Ishikawa (cell line): ENCODE results near the gene CSRP1.

Source experiments
- CEBPB ChIP-seq: IDR thresholded peaks from 2 replicates; pipeline ENCODE4 v1.6.1; 2012
- CREB1 ChIP-seq: IDR thresholded peaks from 2 replicates; pipeline ENCODE4 v1.6.1; 2012; ENCODE audit warnings: low read depth
- EGR1 ChIP-seq: IDR thresholded peaks from 2 replicates; pipeline ENCODE4 v1.6.1; 2012
- FOXM1 ChIP-seq: IDR thresholded peaks from 2 replicates; pipeline ENCODE4 v1.6.1; 2012; ENCODE audit warnings: low read depth, borderline replicate concordance
- MAX ChIP-seq: IDR thresholded peaks from 2 replicates; pipeline ENCODE4 v1.6.1; 2012
- NFIC ChIP-seq: IDR thresholded peaks from 2 replicates; pipeline ENCODE4 v1.6.1; 2012
- RAD21 ChIP-seq: IDR thresholded peaks from 2 replicates; pipeline ENCODE4 v1.6.1; 2012; ENCODE audit warnings: low read depth
- TCF12 ChIP-seq: IDR thresholded peaks from 2 replicates; pipeline ENCODE4 v1.6.1; 2012; ENCODE audit warnings: low read depth
- TEAD4 ChIP-seq: IDR thresholded peaks from 2 replicates; pipeline ENCODE4 v1.6.1; 2012

GRCh38 chr1:201459052-201459451 lies 47.9 kb downstream of the CSRP1 start:
- TF ChIP-seq MAX (no peak), EGR1 (no peak), RAD21 (no peak), FOXM1 (no peak), NFIC (no peak), CREB1 (no peak), TCF12 (no peak), TEAD4 (no peak), CEBPB (no peak)
